ENCODE results near the gene ZBTB46.
A peak's percentile ranks its signal among the peaks of the same experiment; 100 is the strongest.
"Not testable (repeated sequence)": the region's sequence is repeated elsewhere in the genome, so short reads cannot be mapped to it uniquely, and the experiment has no call there.

The ZBTB46 gene

DNA sequence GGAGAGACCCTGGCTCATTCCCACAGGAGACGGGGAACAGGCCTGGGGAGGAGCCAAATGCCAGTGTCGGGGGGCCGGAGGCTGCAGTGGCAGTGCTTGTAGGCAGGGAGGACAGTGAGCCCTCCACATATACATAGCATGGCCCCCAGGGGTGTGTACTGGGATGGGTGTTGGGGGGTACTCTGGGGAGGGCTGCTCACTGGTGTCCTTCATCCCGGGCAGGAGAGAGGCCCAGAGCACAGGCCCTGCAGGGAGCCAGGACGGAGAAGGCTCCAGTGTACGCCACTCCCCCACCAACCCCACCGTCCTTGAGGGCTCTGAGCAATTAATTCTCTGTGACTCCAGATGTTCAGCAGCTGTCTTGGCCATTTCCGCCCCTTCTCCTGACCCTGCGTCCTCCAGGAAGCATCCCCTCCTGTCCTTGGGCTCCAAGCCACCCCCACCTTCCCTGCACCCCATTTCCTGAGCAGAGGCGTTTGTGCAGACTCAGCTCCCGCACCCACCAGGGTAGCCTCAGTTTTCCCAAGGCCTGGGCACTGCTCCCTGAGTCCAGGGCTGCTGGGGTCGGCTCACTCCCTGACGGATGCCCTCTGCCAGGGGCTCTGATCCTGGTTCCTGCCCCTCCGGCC is 26.8 kb upstream of the ZBTB46 start:
- no peak for DNase-seq

DNA sequence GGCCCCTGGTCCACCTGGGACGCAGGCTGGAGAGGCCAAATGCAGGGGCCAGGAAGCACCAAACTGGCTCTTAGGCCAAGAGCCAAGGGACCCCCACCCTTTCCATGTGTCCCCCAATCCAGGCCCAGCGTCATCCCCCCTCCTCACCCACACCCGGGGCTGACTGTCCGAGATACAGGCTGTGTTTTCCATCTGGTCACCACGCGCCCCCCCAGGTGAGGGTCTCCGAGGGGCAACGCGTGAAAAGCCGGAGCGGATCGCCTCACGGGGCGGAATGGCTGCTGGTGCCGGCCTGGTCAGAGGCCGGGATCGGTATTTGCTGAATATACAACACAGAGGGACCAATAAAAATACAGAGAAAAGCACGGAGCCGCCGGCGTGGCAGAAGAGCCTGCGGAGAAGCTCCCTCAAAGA is 25.0 kb upstream of the ZBTB46 start:
- DNase-seq, result no peak

DNA sequence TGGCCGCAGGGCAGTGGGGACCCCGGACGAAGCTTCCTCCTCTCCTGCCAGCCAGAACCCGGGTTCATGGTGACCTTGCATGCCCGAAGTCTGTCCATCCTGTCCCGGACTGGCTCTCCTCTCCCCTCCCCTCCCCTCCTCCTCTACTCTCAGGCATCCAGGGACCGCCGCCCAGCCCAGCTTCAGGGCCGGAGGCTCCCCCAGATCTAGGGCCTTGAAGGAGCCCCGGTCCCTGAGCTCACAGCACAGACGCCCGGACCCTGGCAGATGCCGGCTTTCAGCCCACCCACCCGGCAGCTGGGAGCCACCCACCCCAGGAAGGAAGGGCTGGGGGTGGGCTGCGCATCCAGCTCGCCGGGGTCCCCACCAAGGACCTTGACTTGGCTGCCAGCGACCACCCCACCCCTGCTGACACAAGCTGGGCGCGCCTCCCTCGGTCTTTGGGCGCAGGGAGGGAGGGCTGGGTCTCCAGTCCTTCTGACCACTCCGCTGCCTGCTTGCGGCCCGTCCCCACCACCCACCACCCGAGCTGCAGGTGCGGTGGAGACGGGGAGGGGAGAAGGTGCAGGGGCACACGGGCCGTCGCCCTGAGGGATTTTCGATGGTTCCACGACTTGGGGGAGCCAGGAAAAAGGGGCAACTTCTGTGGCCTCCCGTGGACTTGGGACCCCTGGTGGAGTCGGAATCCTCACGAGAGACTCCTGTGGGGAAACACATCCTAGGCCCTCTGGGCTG is 24.5 kb upstream of the ZBTB46 start:
- DNase-seq, result no peak

DNA sequence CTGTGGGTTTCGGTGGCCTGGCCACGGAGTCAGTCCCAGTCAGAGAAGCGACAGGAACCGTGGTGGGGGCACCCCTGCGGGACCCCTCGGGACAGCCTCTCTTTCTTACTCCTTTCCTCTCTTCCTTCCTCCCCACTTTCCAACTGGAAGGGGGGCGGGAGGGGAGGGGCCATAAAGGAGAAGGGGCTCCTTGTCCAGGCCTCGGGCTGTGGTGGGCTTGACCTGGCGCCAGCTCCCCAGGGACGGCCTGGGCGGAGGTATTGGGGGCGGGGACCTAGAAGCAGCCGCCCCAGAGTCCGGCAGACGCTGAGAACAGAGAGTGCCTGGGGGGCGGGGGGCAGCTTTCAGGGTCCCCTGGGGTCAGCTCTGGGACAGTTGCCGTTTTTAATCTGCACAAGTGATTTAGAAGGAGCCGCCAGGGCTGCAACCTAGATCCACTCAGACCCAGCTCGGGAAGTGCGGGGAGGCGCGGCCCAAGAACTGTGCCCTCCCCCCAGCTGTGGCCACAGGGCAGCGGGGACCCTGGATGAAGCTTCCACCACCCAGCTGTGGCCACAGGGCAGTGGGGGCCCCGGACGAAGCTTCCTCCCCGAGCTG is 23.8 kb upstream of the ZBTB46 start:
- DNase-seq, result no peak

DNA sequence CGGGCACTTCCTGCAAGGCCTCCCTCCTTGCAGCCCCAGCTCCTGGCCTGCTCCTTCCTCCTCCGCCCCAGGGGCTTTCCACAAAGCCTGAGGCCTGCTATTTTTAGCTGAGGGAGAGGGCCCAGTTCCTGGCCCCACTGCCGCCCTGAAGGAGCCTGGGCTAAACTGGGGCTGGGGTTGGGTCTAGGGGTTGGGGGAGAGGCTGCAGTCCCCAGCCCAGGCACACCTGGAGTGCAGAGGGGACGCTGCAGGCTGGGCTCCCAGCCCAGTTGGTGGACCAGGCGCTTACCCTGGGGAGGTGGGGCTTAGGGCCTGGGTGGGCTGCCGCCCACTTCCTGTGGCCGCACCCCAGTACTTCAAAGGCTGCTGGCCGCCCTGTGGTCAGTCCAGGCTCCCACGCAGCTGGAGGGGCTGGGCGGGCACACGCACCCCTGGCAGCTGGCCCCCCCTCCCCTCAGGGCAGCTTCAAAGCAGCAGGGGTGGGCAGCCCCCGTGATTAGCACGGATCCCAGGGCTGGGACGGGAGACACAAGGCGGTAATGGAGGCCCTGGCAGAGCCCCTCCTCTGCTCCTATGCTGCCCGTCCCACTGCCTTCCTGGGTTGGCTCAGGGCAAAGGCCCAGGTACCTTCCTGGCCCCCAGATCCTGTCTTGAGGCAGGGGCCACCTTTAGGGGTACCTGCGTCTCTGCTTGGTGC is 23.2 kb upstream of the ZBTB46 start:
- DNase-seq, result peak in 1 of 2 donors; percentile 54

DNA sequence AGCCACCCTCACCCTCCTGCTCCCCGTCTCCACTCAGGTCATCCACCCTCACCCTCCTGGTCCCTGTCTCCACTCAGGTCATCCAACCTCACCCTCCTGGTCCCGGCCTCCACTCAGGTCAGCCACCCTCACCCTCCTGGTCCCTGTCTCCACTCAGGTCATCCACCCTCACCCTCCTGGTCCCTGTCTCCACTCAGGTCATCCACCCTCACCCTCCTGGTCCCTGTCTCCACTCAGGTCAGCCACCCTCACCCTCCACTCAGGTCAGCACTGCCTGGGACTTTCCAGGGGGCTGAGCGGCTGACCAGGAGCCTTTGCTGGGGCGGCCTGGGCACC is 22.6 kb upstream of the ZBTB46 start:
- DNase-seq, result not testable (repeated sequence)

DNA sequence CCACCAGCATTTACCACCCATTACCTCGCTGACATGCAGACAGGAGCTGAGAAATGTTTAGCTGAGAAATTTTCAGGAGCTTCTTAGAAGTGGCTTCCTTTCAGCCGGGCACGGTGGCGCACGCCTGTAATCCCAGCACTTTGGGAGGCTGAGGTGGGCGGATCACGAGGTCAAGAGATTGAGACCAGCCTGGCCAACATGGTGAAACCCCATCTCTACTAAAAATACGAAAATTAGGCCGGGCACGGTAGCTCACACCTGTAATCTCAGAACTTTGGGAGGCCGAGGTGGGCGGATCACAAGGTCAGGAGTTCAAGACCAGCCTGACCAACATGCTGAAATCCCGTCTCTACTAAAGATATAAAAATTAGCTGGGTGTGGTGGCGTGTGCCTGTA is 20.5 kb upstream of the ZBTB46 start:
- not testable (repeated sequence) for DNase-seq

DNA sequence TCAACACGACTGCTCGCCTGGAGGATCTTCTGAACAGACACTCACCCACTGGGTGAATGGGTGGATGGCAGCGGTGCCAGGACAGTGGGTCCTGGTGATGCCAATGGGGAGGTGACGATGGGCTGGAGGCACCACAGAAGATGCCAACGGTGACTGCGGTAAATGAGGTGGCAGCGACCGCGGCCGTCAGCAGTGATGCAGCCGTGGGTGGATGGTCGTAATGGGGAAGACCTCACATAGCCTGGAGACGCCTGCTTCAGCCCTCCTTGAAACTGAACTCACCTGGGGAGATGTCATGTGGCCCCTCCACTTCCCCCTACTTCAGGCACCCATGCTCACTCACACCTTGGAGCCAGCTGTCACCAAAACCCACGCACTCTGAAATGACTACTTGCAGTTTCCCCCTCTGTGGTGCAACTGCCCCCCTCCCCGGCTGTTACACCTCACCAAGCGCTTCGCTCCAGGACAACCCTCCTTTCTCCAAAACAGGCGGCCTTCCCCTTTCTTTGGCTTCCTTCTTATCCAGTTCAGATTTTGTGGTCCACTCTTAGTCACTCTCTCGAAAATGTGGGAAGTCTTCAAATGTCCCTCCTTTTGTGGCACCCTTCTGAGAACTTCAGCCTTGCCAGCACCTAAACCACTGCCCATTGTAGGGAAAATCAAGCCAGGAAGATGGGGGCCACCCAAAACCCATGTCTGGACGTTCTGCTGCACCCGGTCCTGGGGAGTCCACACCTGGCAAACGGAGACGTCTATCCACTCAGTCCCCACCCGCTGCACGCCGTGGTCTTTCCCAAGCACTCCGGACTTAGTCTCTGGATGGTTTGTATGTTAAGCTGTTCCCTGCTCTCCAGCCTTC is 19.9 kb upstream of the ZBTB46 start:
- DNase-seq, result peak in 1 of 2 donors; percentile 29

DNA sequence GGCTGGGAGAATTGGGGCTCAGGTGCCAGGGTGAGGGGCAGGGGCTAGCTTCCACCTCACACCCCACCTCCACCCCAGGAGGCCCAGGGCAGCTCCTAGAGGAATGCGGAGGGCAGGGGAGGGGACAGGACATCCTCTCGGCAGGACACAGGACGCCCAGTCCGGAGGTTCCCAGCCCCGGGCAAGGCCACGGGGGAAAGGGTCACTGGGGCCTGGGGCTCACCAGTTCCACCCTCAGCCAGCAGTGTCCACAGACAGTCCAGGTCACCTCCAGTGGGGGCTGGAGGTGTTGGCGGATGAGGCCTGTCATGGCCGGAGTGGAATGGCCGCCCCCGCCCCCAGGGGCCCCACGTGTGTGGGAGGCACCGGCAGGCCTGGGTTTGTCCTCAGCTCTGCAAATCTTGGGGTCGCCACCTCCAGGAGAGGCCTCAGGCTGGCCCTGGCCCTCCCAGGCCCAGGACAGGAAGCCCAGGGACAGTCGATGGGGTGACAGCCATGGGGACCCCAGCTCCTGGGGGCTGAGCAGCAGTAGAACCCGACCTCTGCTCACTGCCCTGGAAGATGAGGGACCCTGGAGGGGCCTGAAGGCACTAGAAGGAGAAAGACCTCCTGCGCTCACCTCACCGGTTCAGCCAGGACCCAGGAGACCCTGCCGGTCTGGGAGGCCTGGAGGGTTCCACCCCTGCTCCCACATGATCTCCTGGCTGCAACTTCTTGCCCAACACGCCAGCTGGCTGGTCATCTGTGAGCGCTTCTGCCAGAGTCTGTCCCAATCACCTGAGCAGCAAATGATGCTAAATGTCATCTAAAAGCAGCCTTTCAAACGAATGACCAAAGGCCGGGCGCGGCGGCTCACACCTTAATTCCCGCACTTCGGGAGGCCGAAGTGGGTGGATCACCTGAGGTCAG is 17.2 kb upstream of the ZBTB46 start:
- DNase-seq, result no peak

DNA sequence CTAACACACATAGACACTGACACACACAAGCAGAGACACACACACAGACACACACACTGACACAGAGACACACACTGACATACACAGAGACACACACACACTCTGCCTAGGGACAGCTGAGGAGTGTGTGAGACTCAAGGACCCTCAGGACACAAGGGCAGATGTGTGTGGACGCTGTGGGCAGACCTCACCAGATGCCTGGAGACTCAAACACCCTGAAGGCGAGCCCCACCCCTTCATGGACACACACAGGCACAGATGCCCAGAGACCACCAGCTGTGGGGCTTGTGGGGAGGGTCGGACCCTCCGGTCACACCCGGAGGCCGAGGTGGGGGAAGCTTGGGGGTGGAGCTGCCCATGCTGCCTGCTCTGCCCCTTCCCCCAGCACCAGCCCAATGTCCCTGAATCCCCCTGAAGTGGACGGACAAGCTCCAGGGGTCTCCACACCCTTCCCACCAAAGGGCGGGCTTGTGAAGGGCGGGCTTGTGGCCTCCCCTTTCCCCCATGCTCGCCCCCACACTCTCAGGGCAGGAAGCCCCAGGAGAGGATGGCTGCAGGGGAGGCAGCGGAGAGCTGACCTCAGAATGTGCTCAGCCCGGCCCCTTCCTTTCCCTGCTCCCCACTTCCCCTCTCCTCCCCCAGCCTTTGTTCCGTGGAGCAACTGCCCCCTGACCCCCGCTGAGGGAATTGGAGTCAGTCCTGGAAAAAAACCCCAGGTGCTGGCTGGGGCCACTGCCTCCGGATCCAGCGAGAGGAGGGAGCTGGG is 16.4 kb upstream of the ZBTB46 start:
- DNase-seq, result no peak

DNA sequence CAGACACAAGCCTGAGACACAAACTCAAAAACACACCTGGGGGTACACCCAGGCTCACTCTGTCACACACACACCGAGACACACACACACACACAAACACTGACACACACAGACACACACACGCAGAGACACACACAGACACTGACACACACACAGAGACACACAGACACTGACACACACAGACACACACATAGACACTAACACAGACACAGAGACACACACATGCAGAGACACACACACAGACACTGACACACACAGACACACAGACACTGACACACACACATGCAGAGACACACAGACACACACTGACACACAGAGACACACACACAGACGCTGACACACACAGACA is 15.8 kb upstream of the ZBTB46 start:
- DNase-seq, result no peak

DNA sequence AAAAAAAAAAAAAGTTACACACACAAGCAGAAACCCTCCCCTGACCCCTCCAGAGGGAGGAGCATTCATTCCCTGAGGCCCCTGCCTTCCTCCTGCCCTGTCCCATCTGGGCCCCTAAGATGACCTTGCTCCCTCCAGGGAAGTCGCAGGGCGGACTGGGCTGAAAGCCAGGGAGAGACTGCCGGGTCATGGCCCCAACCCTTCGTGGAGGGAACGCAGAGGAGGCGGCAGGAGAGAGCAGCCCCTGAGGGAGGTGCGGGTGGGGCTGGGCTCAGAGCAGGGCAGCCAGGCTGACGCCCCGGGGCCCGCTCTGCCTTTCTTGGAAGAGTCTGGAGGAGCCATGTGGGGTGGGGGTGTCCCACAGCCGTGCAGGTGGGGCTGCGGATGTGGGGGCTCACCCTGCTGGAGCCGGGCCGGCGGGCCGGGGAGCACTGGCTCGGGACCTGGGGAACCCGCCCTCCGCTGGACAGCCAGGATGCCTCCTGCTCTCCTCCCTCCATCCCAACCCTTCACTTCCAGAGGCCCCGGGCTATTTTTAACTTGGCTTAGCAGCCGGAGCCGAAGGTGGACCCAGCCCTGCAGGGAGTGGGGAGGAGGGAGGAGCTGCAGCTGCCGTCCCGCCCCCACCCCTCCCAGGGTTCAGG is 15.2 kb upstream of the ZBTB46 start:
- DNase-seq, result no peak

DNA sequence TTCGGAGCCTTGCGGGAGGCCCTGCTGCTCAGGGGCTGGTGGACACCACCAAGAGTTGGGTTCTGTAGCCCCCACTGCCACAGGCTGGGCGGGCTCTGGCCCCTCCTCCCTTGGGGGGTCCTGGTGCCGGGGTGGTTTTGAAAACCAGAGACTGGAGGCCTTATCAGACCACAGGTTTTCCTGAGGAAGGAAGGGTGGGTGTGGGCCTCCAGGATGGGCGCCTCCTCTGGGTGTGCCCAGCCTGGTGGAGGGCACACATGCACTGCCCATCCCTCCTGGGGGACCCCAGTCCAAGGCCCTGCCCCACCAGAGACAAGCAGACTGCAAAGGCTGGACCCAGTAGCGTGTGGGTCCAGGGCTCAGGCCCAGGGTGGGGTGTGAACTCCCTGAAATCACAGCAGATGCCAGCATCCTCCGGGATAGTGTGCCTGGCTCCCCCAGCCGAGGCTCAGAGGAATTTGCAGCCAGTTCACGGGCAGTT is 13.5 kb upstream of the ZBTB46 start:
- DNase-seq, result no peak

DNA sequence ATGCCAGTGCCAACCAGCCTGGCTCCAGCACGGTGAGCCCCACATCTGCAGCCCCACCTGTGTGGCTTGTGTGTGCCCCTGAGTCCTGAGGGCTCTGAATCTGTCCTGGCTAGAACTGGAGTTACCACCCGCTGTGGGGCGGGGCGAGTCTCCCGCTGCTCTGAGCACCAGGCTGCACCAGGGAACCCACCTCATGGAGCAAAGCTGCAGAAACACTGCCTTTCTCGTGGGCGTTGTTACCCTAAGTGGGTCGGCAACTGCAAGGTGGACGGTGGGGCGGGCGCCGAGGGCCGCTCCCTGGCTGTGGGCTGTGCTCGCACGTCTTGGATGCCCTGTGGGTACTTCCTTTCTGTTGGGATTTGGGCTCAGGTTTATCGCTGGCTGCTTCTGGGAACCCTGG is 12.7 kb upstream of the ZBTB46 start:
- no peak for DNase-seq

DNA sequence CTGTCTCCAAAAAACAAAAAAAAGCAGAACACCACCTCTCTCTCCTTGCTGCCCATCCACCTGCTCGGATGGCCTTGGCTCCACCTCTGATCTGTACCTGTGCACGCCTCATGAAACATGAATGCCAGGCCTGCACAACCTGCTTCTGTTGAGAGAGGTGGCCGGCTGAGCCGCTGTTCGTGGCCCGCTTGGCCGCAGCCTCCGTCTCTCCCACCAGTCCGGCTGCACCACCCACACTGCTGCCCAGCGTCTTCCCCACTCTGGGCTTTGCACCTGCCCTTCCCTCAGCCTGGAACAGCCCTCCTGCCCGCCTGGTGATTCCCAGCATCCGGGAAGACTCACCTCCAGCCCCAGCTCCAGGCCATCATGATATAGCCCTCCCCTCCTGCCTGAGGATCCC is 12.2 kb upstream of the ZBTB46 start:
- DNase-seq, result no peak

DNA sequence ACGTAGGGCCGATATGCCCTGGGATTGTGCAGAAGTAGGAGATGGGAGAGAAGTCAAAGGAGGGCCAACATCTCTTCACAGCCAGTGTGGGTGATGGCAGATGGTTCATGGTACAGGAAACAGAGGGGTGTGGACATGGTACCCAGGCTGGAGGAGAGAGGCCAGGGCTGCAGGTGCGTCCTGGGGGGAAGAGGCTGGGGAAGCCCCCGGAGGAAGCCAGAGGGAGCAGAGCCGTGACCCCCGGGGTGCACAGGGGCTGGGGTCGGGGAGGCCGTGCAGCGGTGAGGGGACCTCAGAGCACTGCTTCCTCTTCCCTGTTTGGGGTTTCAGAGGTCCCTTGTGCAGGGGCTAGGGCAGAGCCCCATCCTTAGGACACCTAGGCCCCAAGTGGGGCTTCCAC is 11.2 kb upstream of the ZBTB46 start:
- DNase-seq, result no peak

DNA sequence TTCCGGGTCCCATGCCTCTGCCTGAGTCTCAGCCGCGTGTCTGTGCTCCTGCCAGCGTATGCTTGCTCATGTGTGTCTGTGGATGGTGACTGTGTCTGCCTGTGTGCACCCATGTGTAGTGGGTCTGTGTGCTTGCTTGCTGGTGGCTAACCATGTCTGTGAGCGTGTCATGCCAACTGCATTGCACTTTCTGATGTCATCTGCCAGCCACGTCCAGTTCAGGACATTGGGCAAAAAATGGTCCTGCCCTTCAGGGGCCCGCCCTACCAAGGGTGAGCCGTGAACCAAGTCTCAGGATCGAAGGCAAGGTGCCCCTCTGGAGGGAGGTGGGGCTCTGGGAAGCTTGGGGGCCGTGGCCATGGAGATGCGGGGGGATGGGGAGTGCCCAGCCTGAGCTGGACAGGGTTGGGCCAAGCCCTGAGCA is 9.4 kb upstream of the ZBTB46 start:
- DNase-seq, result no peak

DNA sequence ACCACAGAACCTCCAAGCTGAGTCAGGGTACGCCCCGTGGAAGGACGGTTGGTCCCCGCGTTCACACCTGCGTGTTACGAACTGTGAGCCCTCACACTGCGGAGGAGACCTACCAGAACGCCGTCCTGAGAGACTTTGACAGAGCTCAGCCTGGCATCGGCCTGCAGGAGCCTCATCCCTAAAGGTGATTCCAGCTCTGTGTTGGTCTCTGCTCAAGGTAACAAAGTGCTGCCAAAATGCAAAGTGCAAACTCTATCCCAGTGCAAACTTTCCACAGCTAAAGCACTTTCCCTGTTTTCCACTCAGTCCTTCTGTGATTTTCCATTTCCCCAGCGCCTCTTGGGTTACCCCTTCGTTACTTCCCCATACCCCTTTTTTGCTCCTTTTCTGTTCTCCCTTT is 8.6 kb upstream of the ZBTB46 start:
- DNase-seq, result no peak

DNA sequence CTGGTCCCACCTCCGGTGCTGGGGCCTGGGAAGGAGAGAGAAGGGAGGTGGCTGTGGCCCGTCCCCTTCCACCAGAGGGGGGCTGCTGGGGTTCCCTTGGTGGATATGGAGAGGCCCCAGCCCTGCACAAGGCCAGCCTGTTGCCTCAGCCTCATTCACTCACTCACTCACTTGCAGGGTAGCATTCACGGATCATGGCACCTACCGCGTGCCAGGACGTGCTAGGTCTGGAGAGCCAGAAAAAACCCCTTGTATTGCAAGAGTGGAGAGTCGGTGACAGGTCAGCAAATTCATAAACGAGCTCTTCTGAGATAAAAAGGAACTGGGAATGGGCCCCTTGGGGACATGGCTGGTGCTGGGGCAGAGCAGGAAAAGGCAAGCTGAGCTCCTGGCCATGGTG is 6.4 kb upstream of the ZBTB46 start:
- no peak for DNase-seq
